ENCODE measurements around the gene TINCR.
A peak's percentile ranks its signal among the peaks of the same experiment; 100 is the strongest.

- TF ChIP-seq CTCF (IDR thresholded peaks at IDR 0.05): peak; percentile 17 to 78 (median 68)
- no peak for TF ChIP-seq POLR2A (IDR thresholded peaks at IDR 0.05)
- TF ChIP-seq POLR2AphosphoS5 (IDR thresholded peaks at IDR 0.05): peak; percentile 62
These were observed 19.9 kb downstream of the TINCR start for GRCh38 chr19:5547881-5548280.

Data from prostate gland (tissue), 2 donors.